ENCODE data around the gene NIPAL4.
"Not testable (repeated sequence)": the region's sequence is repeated elsewhere in the genome, so short reads cannot be mapped to it uniquely, and the experiment has no call there.

NIPAL4 gene

GRCh38 chr5:157459715-157460599, at the start of gene NIPAL4:
Gene NIPAL4, plus strand, starts transcription at chr5:157460213. Its CDS starts 108 bp downstream, at chr5:157460321.
- DNase-seq (ENCODE audit: extremely low read depth, low read depth), result no peak

GRCh38 chr5:157415838-157416237, 44.2 kb upstream of the NIPAL4 start:
- no peak for DNase-seq (ENCODE audit: extremely low read depth, low read depth)
- TF ChIP-seq CTCF (IDR thresholded peaks at IDR 0.05; ENCODE audit: low read depth, low read length), result no peak

More at GRCh38 chr5:157459715-157460599, at the start of gene NIPAL4:
- TF ChIP-seq CTCF (IDR thresholded peaks at IDR 0.05; ENCODE audit: low read depth, low read length), result no peak

GRCh38 chr5:157419521-157419920, 40.5 kb upstream of the NIPAL4 start:
- not testable (repeated sequence) for DNase-seq (ENCODE audit: extremely low read depth, low read depth)

GRCh38 chr5:157429920-157430319, 30.1 kb upstream of the NIPAL4 start:
- DNase-seq (ENCODE audit: extremely low read depth, low read depth), result not testable (repeated sequence)

- peak; percentile 40 for TF ChIP-seq CTCF (IDR thresholded peaks at IDR 0.05; ENCODE audit: low read depth, low read length)
- DNase-seq (ENCODE audit: extremely low read depth, low read depth), result peak; percentile 23
Measured at GRCh38 chr5:157431544-157432200, 28.3 kb upstream of the NIPAL4 start.

- DNase-seq (ENCODE audit: extremely low read depth, low read depth), result no peak
- TF ChIP-seq CTCF (IDR thresholded peaks at IDR 0.05; ENCODE audit: low read depth, low read length), result no peak
Measured at GRCh38 chr5:157434096-157434495, 25.9 kb upstream of the NIPAL4 start.

- DNase-seq (ENCODE audit: extremely low read depth, low read depth), result no peak
- TF ChIP-seq CTCF (IDR thresholded peaks at IDR 0.05; ENCODE audit: low read depth, low read length), result no peak
Measured at GRCh38 chr5:157443041-157443549, 16.9 kb upstream of the NIPAL4 start.

GRCh38 chr5:157444224-157444623, 15.8 kb upstream of the NIPAL4 start:
- DNase-seq (ENCODE audit: extremely low read depth, low read depth), result no peak

More at GRCh38 chr5:157444224-157444623, 15.8 kb upstream of the NIPAL4 start:
- no peak for TF ChIP-seq CTCF (IDR thresholded peaks at IDR 0.05; ENCODE audit: low read depth, low read length)
